ENCODE data around the gene PHACTR2.

- TF ChIP-seq CTCF (IDR thresholded peaks at IDR 0.05) (no peak), POLR2A (IDR thresholded peaks at IDR 0.05) (no peak)
Measured at GRCh38 chr6:143803769-143804568, 126.2 kb downstream of the PHACTR2 start.

Measured in testis (tissue), 2 donors.